SK-N-MC (cell line): Measurements from ENCODE around the gene HAGHL.

Experiments used
- EZH2 ChIP-seq: fragments of 200-600 bp; sonication (generic); IDR thresholded peaks from one replicate; pipeline ENCODE4 v1.6.1; 2017; ENCODE audit warnings: antibody characterized with exemption
- FOXP2 ChIP-seq: optimal IDR thresholded peaks from 2 replicates; pipeline ENCODE3; 2011; ENCODE audit warnings: mild to moderate bottlenecking, moderate library complexity; ENCODE audit not compliant: insufficient read depth; ENCODE audit errors: extremely low read length, control extremely low read depth
- POLR2AphosphoS5 ChIP-seq: IDR thresholded peaks from 2 replicates; pipeline ENCODE4 v1.6.1; 2012; ENCODE audit warnings: mild to moderate bottlenecking, low read depth, low read length, borderline replicate concordance

- no peak for TF ChIP-seq POLR2AphosphoS5
- TF ChIP-seq EZH2 = no peak
- TF ChIP-seq FOXP2 = no peak
These were observed 22.1 kb upstream of the HAGHL start for GRCh38 chr16:704552-705380.
